ENCODE data around the gene PDE6A.
"Not testable (repeated sequence)": the region's sequence is repeated elsewhere in the genome, so short reads cannot be mapped to it uniquely, and the experiment has no call there.

PDE6A gene

DNA sequence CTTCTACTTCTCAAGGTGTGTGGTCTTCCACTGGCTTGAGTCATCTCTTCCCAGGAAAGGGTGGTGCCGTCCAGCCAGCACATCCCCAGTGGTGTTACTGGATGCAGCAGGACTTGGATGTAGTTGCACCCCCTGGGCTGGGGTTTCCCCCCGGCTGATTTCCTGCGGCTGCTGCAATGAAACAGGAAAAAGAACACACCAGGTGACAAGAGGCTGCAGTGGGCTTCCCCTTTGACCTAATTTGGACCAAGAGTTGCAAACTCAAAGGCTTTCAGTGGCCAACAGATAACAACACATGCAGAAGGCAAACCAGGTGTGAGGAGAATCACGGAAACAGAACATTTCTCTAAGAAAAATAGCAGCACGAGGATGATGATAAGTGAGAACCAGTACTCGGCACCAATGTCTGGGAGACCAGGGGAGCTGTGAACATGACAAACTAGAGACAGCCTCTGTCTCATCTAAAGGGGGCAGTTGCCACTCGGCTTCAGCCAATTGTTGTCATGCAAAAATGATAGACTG, 83.7 kb downstream of the PDE6A start:
- DNase-seq (ENCODE audit: low read depth), result no peak

DNA sequence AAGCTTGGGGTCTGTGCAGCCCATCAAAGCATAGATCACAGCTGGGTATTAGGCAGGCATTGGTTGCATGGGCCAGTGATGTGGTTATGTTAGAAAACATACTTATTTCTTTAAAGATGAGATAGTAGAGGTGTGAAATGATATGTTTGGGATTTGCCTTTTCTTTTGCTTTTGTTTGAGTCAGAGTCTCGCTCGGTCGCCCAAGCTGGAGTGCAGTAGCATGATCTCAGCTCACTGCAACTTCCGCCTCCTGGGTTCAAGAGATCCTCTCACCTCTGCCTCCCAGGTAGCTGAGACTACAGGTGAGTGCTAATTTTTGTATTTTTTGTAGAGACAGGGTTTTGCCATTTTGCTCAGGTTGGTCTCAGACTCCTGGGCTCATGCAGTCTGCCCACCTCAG, 84.8 kb downstream of the PDE6A start:
- no peak for DNase-seq (ENCODE audit: low read depth)

DNA sequence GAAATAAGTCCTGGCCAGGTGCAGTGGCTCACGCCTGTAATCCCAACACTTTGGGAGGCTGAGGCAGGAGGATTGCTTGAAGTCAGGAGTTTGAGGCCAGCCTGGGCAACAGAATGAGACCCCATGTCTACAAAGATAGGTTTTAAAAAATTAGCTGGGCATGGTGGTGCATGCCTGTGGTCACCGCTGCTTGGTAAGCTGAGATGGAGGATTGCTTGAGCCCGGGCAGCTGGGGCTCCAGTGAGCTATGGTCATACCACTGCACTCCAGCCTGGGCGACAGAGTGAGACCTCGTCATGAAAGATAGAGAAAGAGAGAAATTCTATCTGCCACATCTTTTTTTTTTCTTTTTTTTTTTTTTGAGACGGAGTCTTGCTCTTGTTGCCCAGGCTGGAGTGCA, 86.1 kb downstream of the PDE6A start:
- not testable (repeated sequence) for DNase-seq (ENCODE audit: low read depth)

DNA sequence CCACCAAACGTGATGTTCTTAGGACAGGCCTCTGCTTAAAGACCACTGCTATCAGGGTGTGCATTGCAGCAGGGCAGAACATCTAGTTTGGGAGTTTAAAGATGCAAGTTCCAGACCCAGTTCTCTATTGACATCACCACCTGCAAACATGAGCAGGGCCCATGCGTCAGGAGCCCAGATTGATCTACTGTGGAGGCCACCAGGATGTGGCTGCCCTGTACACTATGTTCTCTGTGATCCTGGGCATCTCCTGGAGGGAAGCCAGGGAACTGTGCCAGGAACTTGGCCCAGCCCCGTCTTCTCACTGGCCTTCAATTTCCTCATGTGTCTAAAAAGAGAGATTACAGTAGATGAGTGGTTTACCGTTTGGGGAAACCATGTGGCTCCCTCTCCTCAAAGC, 87.1 kb downstream of the PDE6A start:
- no peak for DNase-seq (ENCODE audit: low read depth)

DNA sequence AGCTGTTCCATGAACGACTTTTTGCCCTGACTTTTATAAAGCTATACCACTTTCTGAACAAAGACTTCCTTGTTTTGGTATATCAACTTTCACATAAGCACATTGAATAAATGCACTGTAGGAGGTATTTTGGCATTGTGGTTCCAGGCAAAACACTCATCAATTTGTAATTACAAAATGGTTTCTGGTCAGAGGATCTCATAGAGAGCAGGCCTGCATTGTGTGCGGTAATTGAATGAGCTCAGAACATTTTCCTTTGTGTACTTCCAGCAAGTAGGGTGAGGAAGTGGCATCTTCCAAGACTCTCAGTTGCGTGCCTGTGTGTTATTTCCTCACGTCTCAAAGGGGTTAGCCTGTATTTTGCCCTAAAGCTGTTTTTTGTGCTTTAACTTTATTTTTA, 89.2 kb downstream of the PDE6A start:
- no peak for DNase-seq (ENCODE audit: low read depth)

DNA sequence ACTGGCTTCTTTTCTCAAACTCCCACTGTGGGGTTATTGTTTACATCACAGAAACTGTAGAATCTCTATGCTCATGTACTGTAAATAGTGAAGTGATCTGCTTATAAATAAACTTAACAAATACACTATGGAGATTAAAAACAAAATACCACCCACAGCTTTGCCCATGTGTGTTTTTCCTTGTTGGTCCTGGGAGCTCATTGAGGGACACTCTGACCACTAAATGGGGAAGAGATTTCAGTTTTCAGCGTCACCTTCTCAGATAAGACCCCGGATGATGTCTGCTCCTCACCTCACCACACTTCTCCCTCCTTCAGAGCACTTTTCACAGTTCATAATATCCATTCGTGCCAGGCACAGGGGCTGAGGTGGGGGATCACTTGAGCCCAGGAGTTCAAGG, 89.7 kb downstream of the PDE6A start:
- no peak for DNase-seq (ENCODE audit: low read depth)

DNA sequence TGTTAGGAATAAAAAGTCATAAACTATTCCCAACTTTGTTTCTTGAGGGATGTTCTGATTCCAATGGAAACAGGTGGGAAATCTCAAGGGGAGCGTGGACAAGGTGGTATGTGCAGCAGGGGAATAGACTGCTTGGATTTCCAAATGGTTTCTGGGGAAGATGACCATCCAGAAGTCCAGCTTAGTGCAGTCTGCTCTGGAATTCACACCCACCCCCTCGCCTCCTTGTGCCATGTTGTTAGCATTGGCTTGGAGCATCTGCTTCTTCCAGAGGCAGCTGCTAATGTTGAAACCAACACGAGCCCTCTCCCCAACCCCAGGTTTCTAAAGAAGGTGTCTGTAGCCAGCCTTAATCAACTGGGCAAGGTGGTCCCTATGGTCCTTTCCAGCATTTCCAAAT, 90.9 kb downstream of the PDE6A start:
- no peak for DNase-seq (ENCODE audit: low read depth)

DNA sequence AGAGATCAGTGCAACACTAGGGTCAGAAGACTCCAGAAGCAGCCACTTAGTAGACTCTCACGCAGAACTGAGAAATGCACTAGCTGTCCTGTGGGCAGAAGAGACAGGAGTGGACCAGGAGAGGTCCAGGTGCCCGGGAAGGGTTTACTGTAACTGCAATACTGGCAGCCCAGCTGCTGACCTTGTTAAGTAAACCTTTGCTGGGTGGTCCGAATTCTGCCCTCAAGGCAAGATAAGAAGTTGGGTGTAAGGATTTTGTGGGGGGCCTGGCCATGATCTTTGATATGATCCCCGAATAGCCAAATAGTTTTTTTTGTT, 91.3 kb downstream of the PDE6A start:
- no peak for DNase-seq (ENCODE audit: low read depth)

DNA sequence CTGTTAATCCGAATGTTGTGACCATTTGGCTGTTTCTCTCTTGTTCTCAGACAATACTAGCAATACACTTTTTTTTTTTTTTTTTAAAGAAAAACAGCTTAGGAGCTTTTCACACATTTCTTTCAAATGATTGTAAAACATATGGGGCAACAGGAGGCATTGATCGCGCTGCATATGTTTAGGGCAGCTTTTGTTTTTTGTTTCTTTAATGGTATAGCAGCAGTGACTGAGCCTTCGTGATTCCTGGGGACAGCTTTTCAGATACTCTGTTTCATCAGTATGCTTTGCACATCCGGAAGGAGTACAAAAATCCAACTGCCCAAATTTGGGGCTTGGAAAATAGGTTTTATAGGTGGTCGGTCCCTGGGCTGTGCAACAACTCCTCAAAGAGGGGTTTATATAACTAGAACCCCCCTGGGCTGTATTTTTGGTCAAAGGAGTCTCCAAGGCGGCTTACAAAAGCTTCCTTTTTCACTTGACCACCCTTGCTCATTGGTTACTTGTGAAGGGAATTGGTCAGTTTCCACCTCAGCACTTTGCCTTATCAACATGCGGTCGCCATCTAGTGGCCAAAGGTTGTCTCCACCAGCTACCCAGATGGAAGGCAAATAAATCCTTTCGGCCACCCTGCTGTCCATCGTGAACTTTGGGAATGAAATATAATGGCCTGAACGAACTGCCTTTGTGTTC, 91.8 kb downstream of the PDE6A start:
- DNase-seq (ENCODE audit: low read depth), result peak; percentile 41

DNA sequence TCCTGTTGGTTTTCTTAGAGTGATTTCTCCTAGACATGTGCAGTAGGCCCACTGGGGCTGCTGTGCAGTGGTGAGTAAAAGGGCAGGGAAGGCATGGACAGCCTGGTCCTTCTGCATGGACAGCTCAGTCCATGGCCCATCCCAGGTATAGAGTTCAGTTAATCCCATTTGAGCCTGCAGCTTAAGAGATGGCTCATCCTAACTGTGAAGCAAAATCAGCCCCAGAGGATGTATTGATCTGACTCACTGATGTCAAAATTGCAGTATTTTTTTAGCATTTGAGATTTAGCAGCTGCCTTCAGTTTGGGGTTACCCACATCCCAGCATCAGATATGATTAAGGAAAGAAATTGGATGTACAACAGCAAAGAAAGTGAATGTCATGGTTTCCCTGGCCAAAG, 93.4 kb downstream of the PDE6A start:
- no peak for DNase-seq (ENCODE audit: low read depth)

DNA sequence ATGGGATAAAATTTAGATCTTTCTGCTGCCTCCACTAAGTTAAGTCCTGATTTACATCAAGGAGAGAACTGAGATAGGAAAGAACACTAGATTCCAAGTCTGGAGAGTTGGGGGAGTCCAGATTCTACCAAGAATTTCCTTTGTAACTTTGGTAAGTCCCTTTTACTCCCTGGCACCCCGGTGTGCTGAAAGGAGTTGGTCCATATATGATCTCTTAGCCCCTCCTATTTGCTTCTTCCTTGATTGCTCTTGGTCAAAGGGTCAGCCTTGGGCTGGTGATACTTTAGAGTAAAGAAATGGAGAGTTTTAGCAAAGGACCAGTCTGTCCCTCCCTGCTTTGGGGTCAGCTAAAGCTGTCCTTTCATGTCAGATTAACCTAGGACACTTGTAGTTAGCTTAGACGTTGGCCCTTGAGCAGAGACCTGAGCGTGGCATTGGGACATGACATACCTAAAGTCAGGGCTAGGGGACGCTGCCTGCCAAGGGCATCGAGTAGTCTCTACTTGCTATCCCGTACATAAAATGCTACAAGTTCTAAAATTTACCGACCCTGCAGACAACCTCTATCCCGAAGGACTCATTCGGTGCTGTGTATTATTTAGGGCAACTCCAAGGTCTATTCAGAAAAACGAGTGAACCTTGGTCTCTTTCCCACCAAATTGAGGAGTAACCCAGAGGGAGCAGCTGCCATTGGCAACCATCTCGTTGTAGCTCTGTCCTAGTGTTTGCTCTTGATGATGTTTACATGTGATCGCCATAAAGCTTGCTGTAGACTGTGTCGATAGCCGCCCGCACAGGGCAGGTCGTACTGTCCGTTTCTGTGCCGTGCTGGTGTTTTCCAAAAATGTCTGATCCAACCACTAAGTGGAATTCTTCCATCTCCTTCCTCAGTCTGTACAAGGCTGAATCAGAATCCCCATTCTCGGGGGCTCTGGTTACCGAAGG, 94.4 kb downstream of the PDE6A start:
- no peak for DNase-seq (ENCODE audit: low read depth)

DNA sequence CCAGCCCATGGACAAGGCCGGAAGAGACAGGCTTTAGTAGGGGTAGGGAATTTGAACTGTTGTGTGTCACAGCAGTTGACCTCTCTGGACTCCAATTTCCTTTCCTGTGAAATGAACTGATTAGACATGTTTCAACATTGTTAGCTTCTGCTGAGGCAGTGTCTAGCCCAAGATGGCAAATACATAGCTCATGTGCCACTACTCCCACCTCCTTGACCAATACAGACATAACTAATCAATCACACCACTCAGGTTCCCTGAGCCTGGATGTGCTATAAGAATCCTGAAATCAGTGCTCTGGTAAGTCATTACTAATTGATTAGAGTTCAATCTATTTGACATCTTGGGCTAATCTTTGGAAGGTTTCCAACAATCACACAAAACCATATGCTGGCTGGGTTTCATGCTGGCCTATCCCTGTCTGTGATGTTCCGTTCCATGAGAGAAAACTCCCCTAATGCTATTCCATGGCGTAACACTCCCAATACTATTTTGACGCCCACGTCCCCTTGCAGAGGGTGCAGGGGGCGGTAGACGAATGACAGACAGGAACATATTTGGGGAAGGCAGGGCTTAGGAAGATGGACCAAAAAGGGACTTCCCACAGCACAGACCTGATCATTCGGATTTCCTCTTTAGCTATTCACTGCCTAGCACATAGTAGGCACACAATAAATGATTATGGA, 95.2 kb downstream of the PDE6A start:
- no peak for DNase-seq (ENCODE audit: low read depth)

DNA sequence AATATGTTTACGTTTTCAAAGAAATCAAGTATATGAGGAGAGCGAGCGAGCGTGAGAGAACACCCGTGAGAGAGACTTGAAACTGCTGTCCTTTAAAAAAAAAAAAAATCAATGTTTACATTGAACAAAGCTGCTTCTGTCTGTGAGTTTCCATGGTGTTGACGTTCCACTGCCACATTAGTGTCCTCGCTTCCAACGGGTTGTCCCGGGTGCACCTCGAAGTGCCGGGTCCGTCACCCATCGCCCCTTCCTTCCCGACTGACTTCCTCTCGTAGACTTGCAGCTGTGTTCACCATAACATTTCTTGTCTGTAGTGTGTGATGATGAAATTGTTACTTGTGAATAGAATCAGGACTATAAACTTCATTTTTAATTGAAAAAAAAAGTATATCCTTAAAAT, 97.0 kb downstream of the PDE6A start:
- no peak for DNase-seq (ENCODE audit: low read depth)

DNA sequence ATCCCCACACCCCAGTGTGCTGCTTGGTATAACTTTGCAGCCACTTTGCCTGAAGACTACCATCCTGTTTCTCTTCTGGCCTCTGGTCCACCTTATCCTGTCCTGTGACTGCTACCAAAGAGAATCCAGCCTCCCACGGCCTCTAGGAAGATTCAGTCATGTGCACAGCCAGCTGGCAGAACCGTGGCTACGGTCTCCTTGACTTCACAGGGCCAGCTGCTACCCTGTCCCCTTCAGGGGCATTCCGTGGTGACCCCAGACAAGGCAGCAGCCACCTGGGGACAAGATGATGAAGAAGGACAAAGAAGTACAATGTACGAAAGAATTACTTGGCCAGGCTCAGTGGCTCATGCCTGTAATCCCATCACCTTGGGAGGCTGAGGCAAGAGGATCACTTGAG, 98.6 kb downstream of the PDE6A start:
- DNase-seq (ENCODE audit: low read depth), result no peak

DNA sequence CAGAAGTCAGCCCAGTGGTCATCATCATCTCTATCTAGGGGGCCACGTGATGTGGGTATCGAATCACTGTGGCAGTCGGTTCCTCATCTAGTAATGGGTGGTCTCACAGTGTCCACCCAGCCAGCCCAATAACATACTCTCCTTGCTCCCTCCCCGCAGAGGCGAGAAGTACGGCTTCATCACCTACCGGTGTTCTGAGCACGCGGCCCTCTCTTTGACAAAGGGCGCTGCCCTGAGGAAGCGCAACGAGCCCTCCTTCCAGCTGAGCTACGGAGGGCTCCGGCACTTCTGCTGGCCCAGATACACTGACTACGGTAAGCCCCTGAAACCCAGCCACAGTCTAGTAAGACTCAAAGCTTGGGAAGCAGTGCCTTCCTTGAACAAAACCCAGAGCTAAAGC, 99.0 kb downstream of the PDE6A start:
- no peak for DNase-seq (ENCODE audit: low read depth)

DNA sequence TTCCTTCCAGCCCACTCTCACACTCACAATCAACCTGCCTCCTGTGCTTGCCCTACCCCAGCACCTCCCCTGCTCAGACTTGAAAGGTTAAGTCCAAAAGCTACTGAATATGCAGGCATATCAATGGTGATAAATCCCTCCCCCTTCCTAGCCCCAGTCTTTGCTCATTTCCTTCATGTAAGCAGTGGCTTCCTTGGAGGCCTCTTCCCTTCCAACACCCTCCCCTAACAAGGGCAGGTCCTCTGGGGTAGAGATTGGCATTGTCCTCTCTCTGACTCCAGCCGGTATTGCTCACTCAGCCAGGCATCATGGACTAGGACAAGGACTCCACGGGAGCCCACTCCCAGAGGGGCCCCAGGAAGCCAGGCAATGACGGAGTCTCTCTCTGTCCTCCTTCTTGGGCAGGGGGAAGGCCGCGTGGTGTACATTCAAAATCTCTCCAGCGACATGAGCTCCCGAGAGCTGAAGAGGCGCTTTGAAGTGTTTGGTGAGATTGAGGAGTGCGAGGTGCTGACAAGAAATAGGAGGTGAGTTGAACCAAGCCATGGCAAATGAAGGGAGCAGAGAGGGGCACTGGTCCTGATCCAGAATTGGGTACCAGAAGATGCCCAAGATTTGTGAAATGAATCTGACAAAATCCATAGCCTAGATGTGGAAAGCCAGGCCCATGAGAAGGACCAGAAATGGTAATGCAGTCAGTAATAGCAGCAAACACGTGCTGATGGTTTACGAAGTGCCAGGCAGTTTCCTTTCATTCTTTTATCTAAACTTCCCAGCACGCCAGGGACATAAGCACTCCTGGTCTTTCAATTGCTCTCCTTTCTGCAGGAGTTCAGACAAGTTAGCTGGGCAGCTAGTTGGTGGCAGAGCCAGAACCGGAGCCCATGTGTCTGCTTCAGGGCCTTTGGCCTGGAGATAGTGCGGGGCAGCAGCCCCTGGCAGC, 102.5 kb downstream of the PDE6A start:
- no peak for DNase-seq (ENCODE audit: low read depth)

DNA sequence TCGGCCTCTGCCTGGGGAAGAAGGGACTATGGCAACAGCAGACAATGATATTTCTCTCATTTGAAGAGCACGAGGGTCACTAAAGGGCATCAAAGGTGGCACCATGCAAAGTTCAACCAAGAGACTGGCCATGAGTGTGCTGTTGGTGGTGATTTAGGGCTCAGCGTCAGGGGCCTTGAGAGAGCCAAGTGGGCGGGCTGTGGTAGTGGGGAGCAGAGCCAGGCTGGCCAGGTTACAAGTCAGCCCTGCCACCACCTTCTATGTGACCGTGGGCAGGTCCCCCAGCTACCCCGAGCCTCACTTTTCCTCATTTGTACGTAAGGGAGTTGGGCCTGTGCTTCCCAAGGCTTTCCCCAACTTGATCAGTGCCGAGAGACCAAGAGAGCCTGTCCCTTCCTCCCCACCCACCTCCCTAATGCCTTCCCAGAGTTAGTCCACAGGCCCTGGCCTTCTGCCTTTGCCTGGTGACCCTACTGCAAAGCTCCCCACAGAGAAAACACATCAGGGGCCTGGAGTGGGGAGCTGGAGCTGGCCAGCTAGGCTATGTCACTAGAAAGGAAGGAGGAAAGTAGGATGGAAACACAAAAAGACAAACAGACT, 104.3 kb downstream of the PDE6A start:
- no peak for DNase-seq (ENCODE audit: low read depth)

DNA sequence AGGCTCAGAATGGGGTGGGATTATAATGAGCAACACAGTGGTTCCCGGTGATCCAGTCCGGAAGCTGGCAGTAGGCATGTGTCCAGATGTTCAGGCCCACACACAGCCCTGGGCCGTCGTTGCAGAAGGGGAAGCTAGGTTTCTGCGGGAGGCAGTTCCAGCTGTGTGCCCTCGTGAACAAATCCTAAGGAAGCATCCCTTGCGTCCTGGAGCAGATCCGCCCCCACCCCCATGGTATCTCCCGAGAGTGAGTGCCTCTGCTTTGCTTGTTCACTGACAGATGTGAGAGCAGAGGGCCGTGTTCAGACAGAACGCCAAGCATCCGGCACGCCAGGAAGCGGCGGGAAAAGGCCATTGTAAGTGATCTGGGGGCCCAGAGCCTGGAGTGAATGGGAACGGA, 104.8 kb downstream of the PDE6A start:
- DNase-seq (ENCODE audit: low read depth), result no peak

DNA sequence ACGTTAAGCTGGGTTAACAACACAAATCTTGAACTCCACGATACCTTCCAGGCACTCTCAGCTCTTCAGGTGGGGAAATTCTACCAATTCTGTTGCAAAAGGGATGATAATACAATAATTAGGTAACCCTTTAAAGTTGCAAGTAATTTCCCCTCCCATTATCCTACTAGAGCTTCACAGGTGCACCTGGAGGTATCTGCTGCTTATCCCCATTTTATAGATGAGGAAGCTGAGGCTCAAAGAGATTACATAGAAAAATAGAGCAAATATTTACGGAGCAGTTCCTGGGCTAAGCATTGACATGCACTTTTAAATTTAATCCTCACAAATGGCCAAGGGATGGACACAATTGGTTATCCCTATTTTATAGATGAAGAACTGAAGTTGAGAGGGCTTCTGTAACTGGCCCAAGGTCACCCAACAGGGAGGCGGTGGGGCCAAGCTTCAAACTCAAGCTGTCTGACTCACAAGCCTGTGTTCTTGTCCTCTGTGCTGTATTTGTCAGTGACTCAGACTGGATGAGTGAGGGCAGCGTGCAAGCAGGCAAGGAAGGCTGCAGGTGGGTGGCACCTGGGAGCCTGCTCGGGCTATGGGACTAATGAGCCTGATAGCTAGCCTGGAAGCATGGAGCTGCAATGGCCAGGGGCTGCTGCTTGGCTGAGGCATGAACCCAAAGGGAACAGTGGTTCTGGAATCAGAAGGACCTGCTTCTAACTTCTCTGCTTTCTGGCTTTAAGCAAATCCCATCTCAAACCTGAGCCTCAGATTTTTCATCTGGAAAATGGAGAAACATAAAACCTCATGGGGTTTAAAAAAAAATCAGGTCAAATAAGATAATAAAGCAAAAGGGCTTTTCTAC, 105.5 kb downstream of the PDE6A start:
- DNase-seq (ENCODE audit: low read depth), result peak; percentile 50

DNA sequence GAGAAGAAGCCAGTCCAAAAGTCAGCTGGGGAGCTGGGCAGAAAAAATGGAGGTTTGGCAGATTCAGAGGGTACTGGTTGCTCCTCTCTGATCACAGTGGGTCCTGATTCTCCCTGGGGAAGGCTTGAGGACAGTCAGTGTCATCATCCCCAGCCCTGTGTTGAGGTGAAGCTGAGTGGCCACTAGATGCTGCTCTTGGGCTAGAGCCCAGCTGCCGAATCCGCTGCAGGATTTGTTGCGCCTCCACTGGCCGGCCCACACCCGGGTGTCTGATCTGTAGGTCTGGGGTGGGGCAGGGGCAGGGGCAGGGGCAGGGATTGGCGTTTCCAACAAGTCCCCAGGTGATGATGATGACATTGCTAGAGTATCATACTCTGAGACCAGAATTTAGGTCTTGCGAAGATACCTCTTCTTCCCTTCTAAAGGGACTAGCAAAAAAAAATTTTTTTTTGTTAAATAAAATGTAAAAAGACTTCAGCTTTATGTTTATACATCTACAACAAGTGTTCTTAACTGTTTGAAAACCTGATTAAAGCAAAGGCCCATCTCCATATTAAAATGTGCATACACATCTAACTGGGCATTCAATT, 106.8 kb downstream of the PDE6A start:
- peak; percentile 36 for DNase-seq (ENCODE audit: low read depth)

Measured in non-pigmented ciliary epithelial cell (primary cell).